Neural progenitor cell (in vitro differentiated cells): ENCODE data around the gene PIGQ. TPM values are rescaled to one million over a fixed set of nuclear protein-coding genes. Genes with fewer than 3 reads are reported as not detected.

ENCODE experiments used
- DNase-seq: peaks from one replicate; pipeline ENCODE4 v3.0.0-alpha.2; 2016; ENCODE audit warnings: low spot score
- H2AFZ ChIP-seq: fragments of 200-600 bp; sonication (generic); replicated peaks from 2 replicates; pipeline ENCODE4 v1.6.1; 2016; ENCODE audit warnings: antibody characterized with exemption
- H3F3A ChIP-seq: fragments of 200-600 bp; sonication (generic); 2 replicates; pipeline ENCODE4 v1.6.1; 2016; ENCODE audit warnings: antibody characterized with exemption, low read depth
- H3K27ac ChIP-seq: fragments of 200-600 bp; sonication (generic); 2 replicates; pipeline ENCODE4 v1.5.1; 2016; ENCODE audit warnings: mild to moderate bottlenecking
- H3K27me3 ChIP-seq: fragments of 200-600 bp; sonication (generic); 2 replicates; pipeline ENCODE4 v1.6.1; 2016; ENCODE audit warnings: mild to moderate bottlenecking, moderate library complexity
- H3K36me3 ChIP-seq: fragments of 200-600 bp; sonication (generic); 2 replicates; pipeline ENCODE4 v1.5.1; 2016
- H3K4me1 ChIP-seq: fragments of 200-600 bp; sonication (generic); 2 replicates; pipeline ENCODE4 v1.6.1; 2016; ENCODE audit warnings: mixed run types
- H3K4me2 ChIP-seq: fragments of 200-600 bp; sonication (generic); 2 replicates; pipeline ENCODE4 v1.6.1; 2016
- H3K4me3 ChIP-seq: fragments of 200-600 bp; sonication (generic); 2 replicates; pipeline ENCODE4 v1.5.1; 2016
- H3K79me2 ChIP-seq: fragments of 200-600 bp; sonication (generic); 2 replicates; pipeline ENCODE4 v1.6.1; 2016; ENCODE audit warnings: low read depth
- H3K9ac ChIP-seq: fragments of 200-600 bp; sonication (generic); 2 replicates; pipeline ENCODE4 v1.6.1; 2016
- H3K9me3 ChIP-seq: fragments of 200-600 bp; sonication (generic); 2 replicates; pipeline ENCODE4 v1.5.1; 2016; ENCODE audit warnings: low read depth
- H4K20me1 ChIP-seq: fragments of 200-600 bp; sonication (generic); 2 replicates; pipeline ENCODE4 v1.6.1; 2016; ENCODE audit warnings: low read depth
- H3K27ac Mint-ChIP-seq: 3 replicates; pipeline ENCODE4 v1.8.0; 2021; ENCODE audit warnings: mixed read lengths
- H3K27me3 Mint-ChIP-seq: 2 replicates; pipeline ENCODE4 v1.8.0; 2022; ENCODE audit warnings: low read depth, mild to moderate bottlenecking, inconsistent platforms, moderate library complexity, mixed read lengths; ENCODE audit not compliant: insufficient read depth
- H3K36me3 Mint-ChIP-seq: 3 replicates; pipeline ENCODE4 v1.8.0; 2021; ENCODE audit warnings: mixed read lengths
- H3K4me1 Mint-ChIP-seq: 3 replicates; pipeline ENCODE4 v1.8.0; 2021; ENCODE audit warnings: mixed read lengths
- H3K4me3 Mint-ChIP-seq: 3 replicates; pipeline ENCODE4 v1.8.0; 2021; ENCODE audit warnings: mild to moderate bottlenecking, moderate library complexity, mixed read lengths
- H3K9me3 Mint-ChIP-seq: 3 replicates; pipeline ENCODE4 v1.8.0; 2020; ENCODE audit warnings: mixed read lengths
- CTCF ChIP-seq: fragments of 200-600 bp; sonication (generic); IDR thresholded peaks from 2 replicates; pipeline ENCODE4 v1.5.1; 2017; ENCODE audit warnings: antibody characterized with exemption, mild to moderate bottlenecking
- EZH2 ChIP-seq: fragments of 200-600 bp; sonication (generic); IDR thresholded peaks from 2 replicates; pipeline ENCODE4 v1.6.1; 2017; ENCODE audit warnings: antibody characterized with exemption, mild to moderate bottlenecking, moderate library complexity
- EZH2phosphoT487 ChIP-seq: fragments of 200-600 bp; sonication (generic); IDR thresholded peaks from 2 replicates; pipeline ENCODE4 v1.6.1; 2017; ENCODE audit warnings: antibody characterized with exemption
- total RNA-seq: library from RNA; depleted of rRNA; stranded (reverse); fragments of >200 nt; gene quantifications from 2 replicates; pipeline ENCODE4 v1.2.3, GENCODE V29; 2015; ENCODE audit warnings: low replicate concordance

Gene PIGQ
- total RNA-seq, 1 donor from 2014 or later, result 16.1 TPM

GRCh38 chr16:525123-525519 is 44.6 kb upstream of the PIGQ start:
- Histone ChIP-seq H3K4me2 (no peak overlapping the region), H3F3A (peaks cover 7% of the 10 kb centered on the region), H3K9ac (no peak overlapping the region), H3K27me3 (no peaks in the 10 kb centered on the region), H3K9me3 (no peaks in the 10 kb centered on the region), H3K4me1 (peaks cover 13% of the 10 kb centered on the region), H3K79me2 (peaks cover 33% of the 10 kb centered on the region), H4K20me1 (peaks cover 53% of the 10 kb centered on the region), H2AFZ (no peak overlapping the region), H3K4me3 (no peak overlapping the region), H3K36me3 (no peaks in the 10 kb centered on the region), H3K27ac (no peak overlapping the region)
- DNase-seq, result no peak
- Mint-ChIP-seq H3K9me3 (no peaks in the 10 kb centered on the region), H3K27me3 (peaks cover 9% of the 10 kb centered on the region), H3K36me3 (peaks cover 2% of the 10 kb centered on the region), H3K4me1 (peaks cover 22% of the 10 kb centered on the region), H3K27ac (peak overlapping the region; percentile 69), H3K4me3 (peak overlapping the region; percentile 91)
- TF ChIP-seq EZH2 (no peak), CTCF (no peak), EZH2phosphoT487 (no peak)

DNA sequence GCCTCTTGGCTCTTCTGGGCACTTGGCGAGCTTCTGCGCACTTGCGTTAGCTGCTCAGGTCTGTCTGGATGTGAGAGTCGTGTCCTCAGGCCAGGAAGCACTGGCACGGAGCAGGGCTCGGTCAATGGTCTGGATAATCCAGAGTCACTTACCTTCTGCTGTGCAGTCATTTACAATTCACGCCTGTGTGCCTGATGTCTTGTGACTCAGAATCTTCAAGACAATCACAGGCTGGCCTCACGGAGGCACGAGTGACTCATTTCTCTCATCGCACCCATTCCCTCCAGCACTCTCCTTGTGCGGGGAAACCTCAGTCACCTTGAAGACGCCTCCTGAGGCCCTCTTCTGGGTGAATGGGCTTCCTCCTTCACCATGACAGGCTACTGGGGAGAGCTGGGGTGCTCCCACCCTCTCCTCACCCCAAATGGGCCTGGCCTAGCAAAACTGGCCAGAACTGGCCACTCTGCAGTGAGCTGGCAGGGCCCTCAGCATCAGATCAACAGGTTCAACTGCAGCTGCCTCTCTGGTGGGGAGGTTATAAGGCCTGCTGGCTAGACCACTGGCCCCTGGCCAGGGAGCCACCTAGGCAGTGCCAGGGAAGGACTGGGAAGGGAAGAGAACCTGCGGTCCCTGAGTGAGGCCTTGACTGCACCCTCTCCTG is 44.1 kb upstream of the PIGQ start:
- Histone ChIP-seq H3F3A (peaks cover 7% of the 10 kb centered on the region), H2AFZ (no peak overlapping the region), H3K9me3 (no peaks in the 10 kb centered on the region), H3K27me3 (no peaks in the 10 kb centered on the region), H3K27ac (no peak overlapping the region), H3K4me3 (peak overlapping the region; percentile 82), H3K4me2 (peak overlapping the region; percentile 86), H4K20me1 (peaks cover 58% of the 10 kb centered on the region), H3K9ac (no peak overlapping the region), H3K79me2 (peaks cover 39% of the 10 kb centered on the region), H3K4me1 (peaks cover 13% of the 10 kb centered on the region), H3K36me3 (no peaks in the 10 kb centered on the region)
- Mint-ChIP-seq H3K36me3 (peaks cover 2% of the 10 kb centered on the region), H3K4me1 (peaks cover 22% of the 10 kb centered on the region), H3K4me3 (peak overlapping the region; percentile 91), H3K9me3 (no peaks in the 10 kb centered on the region), H3K27me3 (peaks cover 9% of the 10 kb centered on the region), H3K27ac (peak overlapping the region; percentile 69)
- no peak for TF ChIP-seq EZH2phosphoT487
- no peak for TF ChIP-seq CTCF
- no peak for TF ChIP-seq EZH2
- DNase-seq, result no peak

- H2AFZ ChIP-seq, result no peak overlapping the region
These were observed 43.4 kb upstream of the PIGQ start for GRCh38 chr16:526181-527014.

More at GRCh38 chr16:526181-527014, 43.4 kb upstream of the PIGQ start:
- Histone ChIP-seq H4K20me1 (peaks cover 66% of the 10 kb centered on the region), H3K9ac (peak overlapping the region; percentile 68), H3K4me1 (peaks cover 13% of the 10 kb centered on the region), H3K27ac (no peak overlapping the region), H3K9me3 (no peaks in the 10 kb centered on the region), H3K27me3 (no peaks in the 10 kb centered on the region), H3K79me2 (peaks cover 46% of the 10 kb centered on the region), H3F3A (peaks cover 7% of the 10 kb centered on the region), H3K36me3 (no peaks in the 10 kb centered on the region), H3K4me2 (peak overlapping the region; percentile 86), H3K4me3 (peak overlapping the region; percentile 82)
- H3K4me3 Mint-ChIP-seq, result peak overlapping the region; percentile 91
- no peaks in the 10 kb centered on the region for H3K9me3 Mint-ChIP-seq
- H3K27me3 Mint-ChIP-seq, result peaks cover 9% of the 10 kb centered on the region
- peaks cover 22% of the 10 kb centered on the region for H3K4me1 Mint-ChIP-seq
- H3K36me3 Mint-ChIP-seq, result peaks cover 2% of the 10 kb centered on the region
- peak; percentile 78 for DNase-seq
- peak overlapping the region; percentile 96 for H3K27ac Mint-ChIP-seq
- TF ChIP-seq CTCF (no peak), EZH2 (no peak), EZH2phosphoT487 (no peak)
